Neural cell (in vitro differentiated cells): ENCODE data around the gene PLA2G15. TPM values are rescaled to one million over a fixed set of nuclear protein-coding genes. Genes with fewer than 3 reads are reported as not detected.

ENCODE experiments used
- H2AFZ ChIP-seq: fragments of 200-600, 300-800 bp; sonication (generic), shearing (Covaris generic); 2 replicates; pipeline ENCODE4 v1.6.0; 2014; ENCODE audit warnings: low read depth, mild to moderate bottlenecking, antibody characterized with exemption, low read length, moderate library complexity
- H3F3A ChIP-seq: fragments of 200-600 bp; shearing (Covaris generic); 2 replicates; pipeline ENCODE4 v1.6.1; 2016; ENCODE audit warnings: mild to moderate bottlenecking, moderate library complexity, mixed read lengths, antibody characterized with exemption, low read length; ENCODE audit not compliant: insufficient read depth, poor library complexity, severe bottlenecking
- H3K27ac ChIP-seq: fragments of 200-600, 300-800 bp; sonication (generic), shearing (Covaris generic); 2 replicates; pipeline ENCODE4 v1.5.1; 2014; ENCODE audit warnings: mild to moderate bottlenecking, low read length, moderate library complexity
- H3K27me3 ChIP-seq: fragments of 300-800, 200-600 bp; sonication (generic), shearing (Covaris generic); 2 replicates; pipeline ENCODE4 v1.6.0; 2014; ENCODE audit warnings: mild to moderate bottlenecking, low read depth, low read length, moderate library complexity; ENCODE audit not compliant: insufficient read depth
- H3K36me3 ChIP-seq: fragments of 300-800, 200-600 bp; sonication (generic), shearing (Covaris generic); 2 replicates; pipeline ENCODE4 v1.5.1; 2014; ENCODE audit warnings: mild to moderate bottlenecking, antibody characterized with exemption, low read length, moderate library complexity; ENCODE audit not compliant: insufficient read depth
- H3K4me2 ChIP-seq: fragments of 300-800, 200-600 bp; sonication (generic), shearing (Covaris generic); 2 replicates; pipeline ENCODE4 v1.6.0; 2014; ENCODE audit warnings: mild to moderate bottlenecking, low read length
- H3K4me3 ChIP-seq: fragments of 300-800, 200-600 bp; sonication (generic), shearing (Covaris generic); 2 replicates; pipeline ENCODE4 v1.5.1; 2014; ENCODE audit warnings: mild to moderate bottlenecking, low read length, moderate library complexity
- H3K79me2 ChIP-seq: fragments of 200-600 bp; shearing (Covaris generic); replicated peaks from 2 replicates; pipeline ENCODE4 v1.6.0; 2014; ENCODE audit warnings: mild to moderate bottlenecking, low read length, moderate library complexity; ENCODE audit not compliant: insufficient read depth
- H3K9ac ChIP-seq: fragments of 300-800, 200-600 bp; sonication (generic), shearing (Covaris generic); 2 replicates; pipeline ENCODE4 v1.6.1; 2016; ENCODE audit warnings: mild to moderate bottlenecking, low read length, mixed read lengths
- H3K9me2 ChIP-seq: fragments of 200-600 bp; shearing (Covaris generic); 2 replicates; pipeline ENCODE4 v1.6.1; 2016; ENCODE audit warnings: mild to moderate bottlenecking, low read length, mixed read lengths; ENCODE audit not compliant: insufficient read depth
- H3K9me3 ChIP-seq: fragments of 200-600, 300-800 bp; sonication (generic), shearing (Covaris generic); 2 replicates; pipeline ENCODE4 v1.6.1; 2016; ENCODE audit warnings: mild to moderate bottlenecking, mixed run types, low read length, moderate library complexity, mixed read lengths
- H4K20me1 ChIP-seq: fragments of 200-600 bp; shearing (Covaris generic); 2 replicates; pipeline ENCODE4 v1.6.1; 2016; ENCODE audit warnings: mild to moderate bottlenecking, mixed run types; ENCODE audit not compliant: insufficient read depth
- CTCF ChIP-seq: fragments of 450-650 bp; IDR thresholded peaks from 2 replicates; pipeline ENCODE4 v1.5.1; 2014; ENCODE audit warnings: antibody characterized with exemption, mild to moderate bottlenecking, moderate library complexity; ENCODE audit not compliant: poor library complexity, severe bottlenecking
- EP300 ChIP-seq: fragments of 450-650 bp; conservative IDR thresholded peaks from 2 replicates; pipeline ENCODE4 v1.6.1; 2014; ENCODE audit warnings: antibody characterized with exemption, mild to moderate bottlenecking, moderate library complexity; ENCODE audit not compliant: poor library complexity, severe bottlenecking
- EZH2 ChIP-seq: fragments of 200-600, 300-800 bp; shearing (Covaris generic), sonication (generic); IDR thresholded peaks from 2 replicates; pipeline ENCODE4 v1.6.1; 2014; ENCODE audit warnings: antibody characterized with exemption, low read length, borderline replicate concordance, mild to moderate bottlenecking; ENCODE audit not compliant: insufficient read depth, poor library complexity, severe bottlenecking
- MXI1 ChIP-seq: fragments of 450-650 bp; conservative IDR thresholded peaks from 2 replicates; pipeline ENCODE4 v1.6.1; 2014; ENCODE audit warnings: antibody characterized with exemption, mild to moderate bottlenecking; ENCODE audit not compliant: poor library complexity, severe bottlenecking
- POLR2AphosphoS5 ChIP-seq: IDR thresholded peaks from 2 replicates; pipeline ENCODE4 v1.6.1; 2012
- RAD21 ChIP-seq: fragments of 450-650 bp; conservative IDR thresholded peaks from 2 replicates; pipeline ENCODE4 v1.6.1; 2014; ENCODE audit warnings: antibody characterized with exemption, mild to moderate bottlenecking, moderate library complexity
- REST ChIP-seq: IDR thresholded peaks from 2 replicates; pipeline ENCODE4 v1.6.1; 2012; ENCODE audit warnings: borderline replicate concordance
- SMC3 ChIP-seq: fragments of 450-650 bp; conservative IDR thresholded peaks from 2 replicates; pipeline ENCODE4 v1.6.1; 2014; ENCODE audit warnings: antibody characterized with exemption, mild to moderate bottlenecking, moderate library complexity; ENCODE audit not compliant: poor library complexity
- TAF1 ChIP-seq: IDR thresholded peaks from 2 replicates; pipeline ENCODE4 v1.6.1; 2012; ENCODE audit warnings: low read depth
- polyA plus RNA-seq: library from polyadenylated mRNA; depleted of rRNA; stranded (reverse); fragments of >200 nt; gene quantifications from 2 replicates; pipeline ENCODE4 v1.2.3, GENCODE V29; 2014

Gene PLA2G15
- polyA plus RNA-seq, 1 donor from 2014 or later: 19.6 TPM

DNA sequence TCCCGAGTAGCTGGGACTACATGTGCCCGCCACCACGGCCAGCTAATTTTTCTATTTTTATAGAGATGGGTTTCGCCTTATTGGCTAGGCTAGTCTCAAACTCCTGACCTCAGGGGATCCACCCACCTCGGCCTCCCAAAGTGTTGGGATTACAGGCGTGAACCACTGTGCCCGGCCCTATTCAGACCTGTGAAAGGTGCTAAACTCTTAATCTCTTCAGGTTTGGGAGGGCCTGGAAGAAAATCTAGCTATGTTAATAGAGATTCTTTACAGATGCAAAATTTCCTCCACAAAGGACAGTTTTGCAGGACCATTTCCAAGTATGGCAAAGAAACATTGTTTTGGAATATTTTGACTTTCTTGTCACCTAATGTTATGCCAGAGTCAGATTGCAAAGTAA is 3.1 kb upstream of the PLA2G15 start:
- no peak overlapping the region for H3K4me2 ChIP-seq
- no peaks in the 10 kb centered on the region for H3F3A ChIP-seq
- TF ChIP-seq TAF1: no peak
- no peak for TF ChIP-seq MXI1
- TF ChIP-seq REST: no peak
- no peak for TF ChIP-seq EP300
- TF ChIP-seq SMC3: no peak
- TF ChIP-seq CTCF: no peak
- no peak for TF ChIP-seq POLR2AphosphoS5
- no peak for TF ChIP-seq RAD21
- TF ChIP-seq EZH2: no peak
- no peak overlapping the region for H3K9ac ChIP-seq
- no peak overlapping the region for H3K4me3 ChIP-seq
- no peaks in the 10 kb centered on the region for H4K20me1 ChIP-seq
- no peaks in the 10 kb centered on the region for H3K9me3 ChIP-seq
- H3K36me3 ChIP-seq: no peaks in the 10 kb centered on the region
- H3K27me3 ChIP-seq: peaks cover 11% of the 10 kb centered on the region
- H3K79me2 ChIP-seq: no peaks in the 10 kb centered on the region
- no peaks in the 10 kb centered on the region for H3K9me2 ChIP-seq
- H3K27ac ChIP-seq: no peak overlapping the region
- H2AFZ ChIP-seq: no peak overlapping the region

GRCh38 chr16:68242926-68243858 is 2.0 kb upstream of the PLA2G15 start:
- H3K4me2 ChIP-seq: no peak overlapping the region
- H3K9me2 ChIP-seq: no peaks in the 10 kb centered on the region
- no peak overlapping the region for H2AFZ ChIP-seq
- H3K9me3 ChIP-seq: no peaks in the 10 kb centered on the region
- no peaks in the 10 kb centered on the region for H3K27me3 ChIP-seq
- no peaks in the 10 kb centered on the region for H4K20me1 ChIP-seq
- no peaks in the 10 kb centered on the region for H3F3A ChIP-seq
- no peak overlapping the region for H3K27ac ChIP-seq
- no peaks in the 10 kb centered on the region for H3K36me3 ChIP-seq
- no peaks in the 10 kb centered on the region for H3K79me2 ChIP-seq
- no peak overlapping the region for H3K9ac ChIP-seq
- TF ChIP-seq POLR2AphosphoS5: no peak
- no peak for TF ChIP-seq SMC3
- no peak for TF ChIP-seq EZH2
- TF ChIP-seq TAF1: no peak
- TF ChIP-seq CTCF: no peak
- TF ChIP-seq EP300: no peak
- TF ChIP-seq RAD21: no peak
- no peak for TF ChIP-seq REST
- H3K4me3 ChIP-seq: no peak overlapping the region
